SHP77 (cell line): ENCODE data around the gene TEX19.

Source experiments
- DNase-seq, 2 experiments: peaks; one replicate each; lab custom pipeline; 2025; lab: John Stamatoyannopoulos, UW

Gene TEX19

GRCh38 chr17:82358465-82359350 lies at the start of gene TEX19:
Gene TEX19, plus strand, starts transcription at chr17:82359247. Its CDS starts 2,904 bp downstream, at chr17:82362151.
- DNase-seq: peak; percentile 52 to 75

- DNase-seq: no peak
Measured at GRCh38 chr17:82309656-82310570, 49.1 kb upstream of the TEX19 start.

- no peak for DNase-seq
Measured at GRCh38 chr17:82310877-82311276, 48.2 kb upstream of the TEX19 start.

- no peak for DNase-seq
Measured at GRCh38 chr17:82311971-82312370, 47.1 kb upstream of the TEX19 start.

- no peak for DNase-seq
Measured at GRCh38 chr17:82313195-82314011, 45.6 kb upstream of the TEX19 start.

GRCh38 chr17:82314012-82314726 lies 44.9 kb upstream of the TEX19 start:
- DNase-seq: no peak

GRCh38 chr17:82314727-82315605 lies 44.1 kb upstream of the TEX19 start:
- no peak for DNase-seq

GRCh38 chr17:82315703-82316358 lies 43.2 kb upstream of the TEX19 start:
- DNase-seq: no peak

- no peak for DNase-seq
Measured at GRCh38 chr17:82316651-82317393, 42.2 kb upstream of the TEX19 start.

- no peak for DNase-seq
Measured at GRCh38 chr17:82317394-82318168, 41.5 kb upstream of the TEX19 start, which contains the start of gene CD7. Gene CD7, minus strand, starts transcription at chr17:82317608. Its CDS starts 113 bp downstream, at chr17:82317495.

- no peak for DNase-seq
Measured at GRCh38 chr17:82318169-82318498, 40.9 kb upstream of the TEX19 start.

- DNase-seq: no peak
Measured at GRCh38 chr17:82318772-82319606, 40.1 kb upstream of the TEX19 start.

- DNase-seq: no peak
Measured at GRCh38 chr17:82319619-82320062, 39.4 kb upstream of the TEX19 start.

GRCh38 chr17:82320140-82320840 lies 38.8 kb upstream of the TEX19 start:
- DNase-seq: no peak

- no peak for DNase-seq
Measured at GRCh38 chr17:82320956-82321927, 37.8 kb upstream of the TEX19 start.
